Cardiac muscle cell (in vitro differentiated cells and primary cell): Measurements from ENCODE around the gene ZFYVE28. TPM values are rescaled to one million over a fixed set of nuclear protein-coding genes. Genes with fewer than 3 reads are reported as not detected.

Experiments
- DNase-seq, 2 donors: peaks; one replicate each; pipeline versions ENCODE4 v3.0.0 to v3.0.0-alpha.2; 2010 to 2017; ENCODE audit warnings: low read depth in 1 of 2, low spot score in 1 of 2
- H3K27ac ChIP-seq: fragments of 200-600 bp; sonication (generic); 2 replicates; pipeline ENCODE4 v1.5.1; 2016
- H3K27me3 ChIP-seq: fragments of 200-600 bp; sonication (generic); 2 replicates; pipeline ENCODE4 v1.6.0; 2016; ENCODE audit warnings: control low read depth
- H3K36me3 ChIP-seq: fragments of 200-600 bp; sonication (generic); 2 replicates; pipeline ENCODE4 v1.5.1; 2016; ENCODE audit warnings: control low read depth
- H3K4me1 ChIP-seq: fragments of 200-600 bp; sonication (generic); 2 replicates; pipeline ENCODE4 v1.8.1; 2017; ENCODE audit warnings: low read depth, mild to moderate bottlenecking, mixed run types
- H3K4me3 ChIP-seq: fragments of 200-600 bp; sonication (generic); 2 replicates; pipeline ENCODE4 v1.5.1; 2016; ENCODE audit warnings: mild to moderate bottlenecking
- H3K9me3 ChIP-seq: fragments of 200-600 bp; sonication (generic); 2 replicates; pipeline ENCODE4 v1.5.1; 2017; ENCODE audit warnings: low read depth, mild to moderate bottlenecking, control low read depth
- polyA plus RNA-seq: library from polyadenylated mRNA; unstranded; fragments of >200 nt; fragmentation: Nextera tagmentation; extraction: Ambion mirVana; gene quantifications from 2 replicates; pipeline ENCODE4 v1.2.1, GENCODE V29; 2016
- total RNA-seq: library from RNA; depleted of rRNA; stranded (reverse); fragments of >200 nt; gene quantifications from 2 replicates; pipeline ENCODE4 v1.2.3, GENCODE V29; 2016
- TF ChIP-seq, protein P1 (sequence below): IDR thresholded peaks from 2 replicates; pipeline ENCODE4 v1.5.1; 2012; ENCODE audit warnings: low read depth, mild to moderate bottlenecking, low read length

The ZFYVE28 gene
- total and polyA plus RNA-seq, 2 experiments from 2014 or later, result 1.3 to 4.0 TPM

DNA sequence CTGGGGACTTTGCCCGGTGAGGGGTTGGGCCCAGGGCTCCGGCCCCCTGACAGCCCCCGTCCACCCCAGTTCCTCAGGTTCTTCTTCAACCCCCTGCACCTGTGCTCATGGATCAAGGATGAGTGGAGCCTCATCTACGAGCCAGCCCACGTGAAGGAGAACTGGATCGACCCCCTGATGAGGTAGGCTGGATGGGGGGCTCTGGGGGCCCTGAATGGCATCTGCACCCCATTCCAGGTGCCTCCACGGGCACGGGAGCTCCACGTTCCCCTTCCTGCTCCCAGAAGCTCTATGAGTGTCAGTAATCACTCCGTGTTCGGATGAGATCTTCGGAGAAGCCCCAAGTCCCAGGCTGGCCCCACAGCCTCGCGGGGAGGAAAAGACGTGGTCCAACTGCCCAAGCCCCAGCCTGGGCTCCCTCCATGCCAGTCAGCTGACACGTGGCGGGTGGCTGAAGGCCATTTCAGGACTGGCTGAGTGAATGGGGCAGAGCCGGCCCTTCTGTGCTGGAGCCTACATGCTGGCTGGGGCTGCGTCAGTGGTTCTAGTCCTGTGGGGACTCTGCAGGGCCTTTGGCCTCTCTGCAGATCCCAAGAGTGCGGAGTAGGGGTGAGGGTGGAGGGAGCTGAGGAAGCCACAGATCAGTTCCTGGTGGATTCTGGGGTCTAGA, 24.8 kb upstream of the ZFYVE28 start:
- H3K4me3 ChIP-seq, result no peak overlapping the region
- H3K36me3 ChIP-seq, result no peaks in the 10 kb centered on the region
- no peaks in the 10 kb centered on the region for H3K9me3 ChIP-seq
- no peaks in the 10 kb centered on the region for H3K4me1 ChIP-seq
- H3K27ac ChIP-seq, result no peak overlapping the region
- H3K27me3 ChIP-seq, result no peaks in the 10 kb centered on the region
- DNase-seq, result no peak
- TF ChIP-seq, protein P1, sequence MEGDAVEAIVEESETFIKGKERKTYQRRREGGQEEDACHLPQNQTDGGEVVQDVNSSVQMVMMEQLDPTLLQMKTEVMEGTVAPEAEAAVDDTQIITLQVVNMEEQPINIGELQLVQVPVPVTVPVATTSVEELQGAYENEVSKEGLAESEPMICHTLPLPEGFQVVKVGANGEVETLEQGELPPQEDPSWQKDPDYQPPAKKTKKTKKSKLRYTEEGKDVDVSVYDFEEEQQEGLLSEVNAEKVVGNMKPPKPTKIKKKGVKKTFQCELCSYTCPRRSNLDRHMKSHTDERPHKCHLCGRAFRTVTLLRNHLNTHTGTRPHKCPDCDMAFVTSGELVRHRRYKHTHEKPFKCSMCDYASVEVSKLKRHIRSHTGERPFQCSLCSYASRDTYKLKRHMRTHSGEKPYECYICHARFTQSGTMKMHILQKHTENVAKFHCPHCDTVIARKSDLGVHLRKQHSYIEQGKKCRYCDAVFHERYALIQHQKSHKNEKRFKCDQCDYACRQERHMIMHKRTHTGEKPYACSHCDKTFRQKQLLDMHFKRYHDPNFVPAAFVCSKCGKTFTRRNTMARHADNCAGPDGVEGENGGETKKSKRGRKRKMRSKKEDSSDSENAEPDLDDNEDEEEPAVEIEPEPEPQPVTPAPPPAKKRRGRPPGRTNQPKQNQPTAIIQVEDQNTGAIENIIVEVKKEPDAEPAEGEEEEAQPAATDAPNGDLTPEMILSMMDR, result no peak

DNA sequence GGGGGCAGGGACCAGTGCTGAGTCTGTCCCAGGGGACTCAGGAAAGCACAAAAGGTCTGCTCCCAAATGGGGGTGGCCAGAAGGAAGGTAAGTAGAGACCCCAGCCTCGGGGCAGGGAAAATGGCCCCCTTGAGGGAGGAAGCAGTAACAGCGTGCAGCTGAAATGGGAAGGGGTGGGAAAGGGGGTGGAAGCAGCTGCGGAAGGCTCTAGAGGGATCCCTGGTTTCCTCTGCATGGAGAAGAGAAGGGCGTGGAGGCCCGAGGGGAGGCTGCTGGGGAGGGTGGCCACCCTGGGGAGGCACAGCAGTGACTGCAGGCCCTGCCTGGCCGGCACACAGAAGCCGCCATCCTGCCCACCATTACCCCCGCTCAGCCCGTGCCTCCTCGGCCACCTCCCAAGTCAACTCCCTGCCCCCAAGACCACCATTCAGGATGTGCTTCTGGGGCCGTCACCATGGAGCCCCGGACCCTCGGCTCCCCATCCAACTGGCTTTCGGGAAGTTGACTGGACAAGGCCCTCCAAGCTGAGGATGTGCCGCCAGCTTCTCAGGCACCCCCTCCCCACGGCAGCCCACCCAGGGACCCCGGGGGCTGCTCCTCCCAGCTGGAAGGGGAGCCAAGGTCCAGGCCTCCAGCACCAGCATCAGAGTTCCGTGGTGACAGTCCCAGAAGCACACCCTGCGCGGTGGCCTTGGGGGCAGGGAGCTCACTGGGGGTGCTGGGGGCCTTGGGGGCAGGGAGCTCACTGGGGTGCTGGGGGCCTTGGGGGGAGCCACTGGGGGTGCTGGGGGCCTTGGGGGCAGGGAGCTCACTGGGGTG, 23.9 kb upstream of the ZFYVE28 start:
- no peak for DNase-seq
- no peak overlapping the region for H3K27ac ChIP-seq

DNA sequence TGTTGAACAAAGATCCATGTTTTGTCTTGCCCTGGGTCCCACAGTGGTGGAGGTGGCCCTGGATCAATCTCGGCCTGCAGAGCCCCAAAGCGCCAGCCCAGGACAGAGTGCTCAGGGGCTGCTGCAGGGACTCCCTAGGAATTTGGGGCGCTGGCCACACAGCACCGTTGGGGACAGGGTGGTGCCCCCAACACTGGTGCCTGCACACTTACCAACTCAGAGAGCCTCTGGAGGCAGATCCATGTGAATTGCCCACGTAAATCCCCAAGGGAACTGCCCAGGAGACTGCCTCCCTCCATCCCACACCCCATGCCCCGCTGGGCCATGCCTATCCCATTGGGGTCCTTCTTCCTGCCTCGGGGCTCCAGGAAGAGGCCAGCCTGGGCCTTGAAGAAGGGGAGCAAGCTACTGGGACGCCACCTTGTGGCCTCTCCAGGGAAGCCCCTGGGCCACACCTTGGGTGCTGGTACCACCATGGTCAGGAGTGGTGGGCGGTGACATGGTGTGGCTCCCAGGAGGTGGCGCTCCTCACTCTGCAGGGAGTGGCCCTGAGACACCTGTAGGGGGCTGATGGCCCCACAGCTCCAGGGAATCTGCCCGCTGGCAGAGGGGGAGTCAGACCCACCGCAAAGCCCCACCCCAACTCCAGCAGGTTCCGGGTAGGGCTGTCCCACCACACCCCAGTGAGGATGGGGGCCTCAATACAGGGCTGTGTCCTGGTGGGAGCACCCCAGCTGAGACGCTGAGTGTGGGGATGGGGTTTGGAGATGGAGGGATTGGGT, 23.1 kb upstream of the ZFYVE28 start:
- H3K4me3 ChIP-seq, result no peak overlapping the region
- H3K9me3 ChIP-seq, result no peaks in the 10 kb centered on the region
- no peaks in the 10 kb centered on the region for H3K4me1 ChIP-seq
- H3K36me3 ChIP-seq, result no peaks in the 10 kb centered on the region
- TF ChIP-seq, protein P1, result peak; percentile 87
- no peaks in the 10 kb centered on the region for H3K27me3 ChIP-seq
- H3K27ac ChIP-seq, result no peak overlapping the region
- peak; percentile 69 to 83 for DNase-seq

More for the DNA sequence above, 23.9 kb upstream of the ZFYVE28 start:
- Histone ChIP-seq H3K4me3 (no peak overlapping the region), H3K36me3 (no peaks in the 10 kb centered on the region), H3K4me1 (no peaks in the 10 kb centered on the region), H3K9me3 (no peaks in the 10 kb centered on the region), H3K27me3 (no peaks in the 10 kb centered on the region)
- TF ChIP-seq, protein P1, result no peak

DNA sequence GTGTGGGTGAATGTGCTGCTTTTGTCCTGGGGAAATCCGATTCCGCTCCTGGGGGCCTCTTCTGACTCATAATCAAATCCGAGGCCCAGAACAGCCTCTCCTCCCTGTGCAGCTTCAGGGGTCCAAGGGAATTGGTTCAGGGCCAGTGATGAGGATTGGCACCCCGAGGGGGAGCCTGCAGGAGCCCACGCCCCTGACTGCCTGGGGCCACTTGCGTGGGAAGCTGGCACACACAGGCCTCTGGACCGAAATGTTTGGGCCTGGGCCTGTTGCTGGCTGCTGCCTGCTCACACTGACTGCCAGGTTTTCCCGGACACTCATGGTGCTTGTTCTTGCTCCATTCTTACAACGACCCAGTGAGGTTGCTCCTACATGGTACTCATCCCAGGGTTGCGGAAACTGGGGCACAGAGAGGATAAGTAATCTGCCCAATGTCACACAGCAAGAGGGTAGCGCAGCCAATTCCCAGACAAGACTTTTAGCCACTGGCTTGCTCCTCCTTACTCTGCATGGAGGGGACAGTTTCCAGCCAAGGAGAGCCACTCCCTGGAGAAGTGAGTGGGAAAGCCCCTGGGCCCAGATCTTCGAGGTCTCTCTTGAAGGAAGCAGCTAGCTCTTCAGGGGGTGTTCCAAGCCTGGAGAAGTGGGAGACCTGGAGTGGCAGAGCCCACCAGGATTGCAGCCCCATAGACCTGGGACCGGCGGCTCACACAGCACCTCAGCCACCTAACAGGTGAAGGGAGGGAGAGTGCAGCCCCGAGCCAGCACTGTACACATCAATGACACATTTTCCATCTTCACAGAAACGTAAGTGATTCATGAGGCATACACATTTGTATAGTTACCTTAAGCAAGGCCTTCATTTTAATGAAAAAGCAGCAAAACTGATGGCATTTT, 20.6 kb upstream of the ZFYVE28 start:
- no peak overlapping the region for H3K27ac ChIP-seq
- TF ChIP-seq, protein P1, result no peak
- no peak overlapping the region for H3K4me3 ChIP-seq
- no peaks in the 10 kb centered on the region for H3K36me3 ChIP-seq
- H3K9me3 ChIP-seq, result no peaks in the 10 kb centered on the region
- no peaks in the 10 kb centered on the region for H3K4me1 ChIP-seq
- no peaks in the 10 kb centered on the region for H3K27me3 ChIP-seq
- no peak for DNase-seq
